GM12878 (cell line): ENCODE results near the gene ETV6. TPM values are rescaled to one million over a fixed set of nuclear protein-coding genes. Genes with fewer than 3 reads are reported as not detected.

Experiments
- BCL11A ChIP-seq: IDR thresholded peaks from 2 replicates; pipeline ENCODE4 v1.6.1; 2011; ENCODE audit warnings: low read depth, low read length
- CHD1 ChIP-seq: IDR thresholded peaks from 2 replicates; pipeline ENCODE4 v1.6.1; 2012; ENCODE audit warnings: low read depth, low read length, improper control_type of control experiment
- EED ChIP-seq: sonication (generic); IDR thresholded peaks from 2 replicates; pipeline ENCODE4 v1.6.1; 2016; ENCODE audit warnings: antibody characterized with exemption, low read depth
- IKZF1 ChIP-seq: fragments of 450-650 bp; conservative IDR thresholded peaks from 2 replicates; pipeline ENCODE4 v1.6.1; 2017; ENCODE audit warnings: antibody characterized with exemption, mild to moderate bottlenecking
- IRF4 ChIP-seq: IDR thresholded peaks from 2 replicates; pipeline ENCODE4 v1.6.1; 2011; ENCODE audit warnings: low read depth, low read length
- JUND ChIP-seq: IDR thresholded peaks from 2 replicates; pipeline ENCODE4 v1.6.1; 2012; ENCODE audit warnings: low read depth, mild to moderate bottlenecking, low read length, improper control_type of control experiment, moderate library complexity
- NFIC ChIP-seq: IDR thresholded peaks from 2 replicates; pipeline ENCODE4 v1.6.1; 2012; ENCODE audit warnings: low read depth, mild to moderate bottlenecking, inconsistent platforms, low read length, moderate library complexity
- NR2C2 ChIP-seq: IDR thresholded peaks from 2 replicates; pipeline ENCODE4 v1.6.1; 2011; ENCODE audit warnings: borderline replicate concordance, low read depth; ENCODE audit not compliant: control insufficient read depth, insufficient read length
- SKIL ChIP-seq: fragments of 450-650 bp; IDR thresholded peaks from 2 replicates; pipeline ENCODE4 v1.6.1; 2017; ENCODE audit warnings: mild to moderate bottlenecking, low read depth, inconsistent platforms; ENCODE audit not compliant: poor library complexity, severe bottlenecking
- STAT3 ChIP-seq: IDR thresholded peaks from 2 replicates; pipeline ENCODE4 v1.6.1; 2011; ENCODE audit warnings: low read depth, low read length, improper control_type of control experiment
- TCF12 ChIP-seq: IDR thresholded peaks from 2 replicates; pipeline ENCODE4 v1.6.1; 2011; ENCODE audit warnings: low read depth, mild to moderate bottlenecking, low read length
- polyA plus RNA-seq, 11 experiments: library from polyadenylated mRNA; depleted of rRNA in 4 of 11; unstranded in 6 of 11; stranded (reverse) in 5 of 11; fragments of >200 nt; fragmentation: Nextera tagmentation in 4 of 11; fragmentation: Illumina TruSeq in 1 of 11; extraction: Ambion mirVana in 4 of 11; extraction: Trizol in 1 of 11; gene quantifications; 1 replicate in 1 of 11; 2 replicates in 10 of 11; pipeline versions ENCODE4 v1.2.1 to v1.2.3, GENCODE V29; 2011 to 2016; ENCODE audit warnings: inconsistent platforms in 2 of 11, missing spikeins in 2 of 11, low read depth in 1 of 11
- total RNA-seq, 4 experiments: library from RNA; depleted of rRNA in 3 of 4; stranded (reverse); fragments of >200 nt in 3 of 4; fragmentation: Illumina TruSeq in 1 of 4; extraction: Trizol in 1 of 4; gene quantifications; 2 replicates each; pipeline versions ENCODE4 v1.2.1 to v1.2.3, GENCODE V29; 2013 to 2021
- TF ChIP-seq, protein P1 (sequence below): IDR thresholded peaks from 2 replicates; pipeline ENCODE4 v1.6.1; 2011; ENCODE audit warnings: mild to moderate bottlenecking, low read depth, low read length, moderate library complexity; ENCODE audit not compliant: insufficient replicate concordance
- TF ChIP-seq, protein P2 (sequence below): fragments of 450-650 bp; IDR thresholded peaks from 2 replicates; pipeline ENCODE4 v1.6.1; 2017; ENCODE audit warnings: antibody characterized with exemption, mild to moderate bottlenecking, moderate library complexity
- TF ChIP-seq, protein P3 (sequence below): fragments of 450-650 bp; formaldehyde crosslinking; IDR thresholded peaks from 2 replicates; pipeline ENCODE4 v1.4.0; 2020; ENCODE audit warnings: mild to moderate bottlenecking, moderate library complexity
- TF ChIP-seq, protein P4 (sequence below): fragments of 450-650 bp; formaldehyde crosslinking; IDR thresholded peaks from 2 replicates; pipeline ENCODE4 v1.4.0; 2022; ENCODE audit warnings: mild to moderate bottlenecking, moderate library complexity

The ETV6 gene
- total and polyA plus RNA-seq, 10 of the 15 experiments (the other 5 are each of a cell fraction or from before 2014, with no cell fraction given) = 6.6 to 74.8 (median 24.6) TPM

- TF ChIP-seq, protein P1, sequence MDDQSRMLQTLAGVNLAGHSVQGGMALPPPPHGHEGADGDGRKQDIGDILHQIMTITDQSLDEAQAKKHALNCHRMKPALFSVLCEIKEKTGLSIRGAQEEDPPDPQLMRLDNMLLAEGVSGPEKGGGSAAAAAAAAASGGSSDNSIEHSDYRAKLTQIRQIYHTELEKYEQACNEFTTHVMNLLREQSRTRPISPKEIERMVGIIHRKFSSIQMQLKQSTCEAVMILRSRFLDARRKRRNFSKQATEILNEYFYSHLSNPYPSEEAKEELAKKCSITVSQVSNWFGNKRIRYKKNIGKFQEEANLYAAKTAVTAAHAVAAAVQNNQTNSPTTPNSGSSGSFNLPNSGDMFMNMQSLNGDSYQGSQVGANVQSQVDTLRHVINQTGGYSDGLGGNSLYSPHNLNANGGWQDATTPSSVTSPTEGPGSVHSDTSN = no peak
- TF ChIP-seq BCL11A (0 out of 2 replicates have a peak, but pooled peaks have one; percentile 28), TCF12 (no peak), SKIL (no peak), NFIC (0 out of 2 replicates have a peak, but pooled peaks have one; percentile 56), NR2C2 (no peak), STAT3 (no peak), IRF4 (0 out of 2 replicates have a peak, but pooled peaks have one; percentile 65), CHD1 (no peak), JUND (no peak), IKZF1 (peak; percentile 34; the same call in 1 of the 2 replicates), EED (peak; percentile 69)
- TF ChIP-seq, protein P2, sequence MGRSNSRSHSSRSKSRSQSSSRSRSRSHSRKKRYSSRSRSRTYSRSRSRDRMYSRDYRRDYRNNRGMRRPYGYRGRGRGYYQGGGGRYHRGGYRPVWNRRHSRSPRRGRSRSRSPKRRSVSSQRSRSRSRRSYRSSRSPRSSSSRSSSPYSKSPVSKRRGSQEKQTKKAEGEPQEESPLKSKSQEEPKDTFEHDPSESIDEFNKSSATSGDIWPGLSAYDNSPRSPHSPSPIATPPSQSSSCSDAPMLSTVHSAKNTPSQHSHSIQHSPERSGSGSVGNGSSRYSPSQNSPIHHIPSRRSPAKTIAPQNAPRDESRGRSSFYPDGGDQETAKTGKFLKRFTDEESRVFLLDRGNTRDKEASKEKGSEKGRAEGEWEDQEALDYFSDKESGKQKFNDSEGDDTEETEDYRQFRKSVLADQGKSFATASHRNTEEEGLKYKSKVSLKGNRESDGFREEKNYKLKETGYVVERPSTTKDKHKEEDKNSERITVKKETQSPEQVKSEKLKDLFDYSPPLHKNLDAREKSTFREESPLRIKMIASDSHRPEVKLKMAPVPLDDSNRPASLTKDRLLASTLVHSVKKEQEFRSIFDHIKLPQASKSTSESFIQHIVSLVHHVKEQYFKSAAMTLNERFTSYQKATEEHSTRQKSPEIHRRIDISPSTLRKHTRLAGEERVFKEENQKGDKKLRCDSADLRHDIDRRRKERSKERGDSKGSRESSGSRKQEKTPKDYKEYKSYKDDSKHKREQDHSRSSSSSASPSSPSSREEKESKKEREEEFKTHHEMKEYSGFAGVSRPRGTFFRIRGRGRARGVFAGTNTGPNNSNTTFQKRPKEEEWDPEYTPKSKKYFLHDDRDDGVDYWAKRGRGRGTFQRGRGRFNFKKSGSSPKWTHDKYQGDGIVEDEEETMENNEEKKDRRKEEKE = no peak
- TF ChIP-seq, protein P3, sequence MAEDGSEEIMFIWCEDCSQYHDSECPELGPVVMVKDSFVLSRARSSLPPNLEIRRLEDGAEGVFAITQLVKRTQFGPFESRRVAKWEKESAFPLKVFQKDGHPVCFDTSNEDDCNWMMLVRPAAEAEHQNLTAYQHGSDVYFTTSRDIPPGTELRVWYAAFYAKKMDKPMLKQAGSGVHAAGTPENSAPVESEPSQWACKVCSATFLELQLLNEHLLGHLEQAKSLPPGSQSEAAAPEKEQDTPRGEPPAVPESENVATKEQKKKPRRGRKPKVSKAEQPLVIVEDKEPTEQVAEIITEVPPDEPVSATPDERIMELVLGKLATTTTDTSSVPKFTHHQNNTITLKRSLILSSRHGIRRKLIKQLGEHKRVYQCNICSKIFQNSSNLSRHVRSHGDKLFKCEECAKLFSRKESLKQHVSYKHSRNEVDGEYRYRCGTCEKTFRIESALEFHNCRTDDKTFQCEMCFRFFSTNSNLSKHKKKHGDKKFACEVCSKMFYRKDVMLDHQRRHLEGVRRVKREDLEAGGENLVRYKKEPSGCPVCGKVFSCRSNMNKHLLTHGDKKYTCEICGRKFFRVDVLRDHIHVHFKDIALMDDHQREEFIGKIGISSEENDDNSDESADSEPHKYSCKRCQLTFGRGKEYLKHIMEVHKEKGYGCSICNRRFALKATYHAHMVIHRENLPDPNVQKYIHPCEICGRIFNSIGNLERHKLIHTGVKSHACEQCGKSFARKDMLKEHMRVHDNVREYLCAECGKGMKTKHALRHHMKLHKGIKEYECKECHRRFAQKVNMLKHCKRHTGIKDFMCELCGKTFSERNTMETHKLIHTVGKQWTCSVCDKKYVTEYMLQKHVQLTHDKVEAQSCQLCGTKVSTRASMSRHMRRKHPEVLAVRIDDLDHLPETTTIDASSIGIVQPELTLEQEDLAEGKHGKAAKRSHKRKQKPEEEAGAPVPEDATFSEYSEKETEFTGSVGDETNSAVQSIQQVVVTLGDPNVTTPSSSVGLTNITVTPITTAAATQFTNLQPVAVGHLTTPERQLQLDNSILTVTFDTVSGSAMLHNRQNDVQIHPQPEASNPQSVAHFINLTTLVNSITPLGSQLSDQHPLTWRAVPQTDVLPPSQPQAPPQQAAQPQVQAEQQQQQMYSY (CRISPR knock-in tag) = no peak
- TF ChIP-seq, protein P4, sequence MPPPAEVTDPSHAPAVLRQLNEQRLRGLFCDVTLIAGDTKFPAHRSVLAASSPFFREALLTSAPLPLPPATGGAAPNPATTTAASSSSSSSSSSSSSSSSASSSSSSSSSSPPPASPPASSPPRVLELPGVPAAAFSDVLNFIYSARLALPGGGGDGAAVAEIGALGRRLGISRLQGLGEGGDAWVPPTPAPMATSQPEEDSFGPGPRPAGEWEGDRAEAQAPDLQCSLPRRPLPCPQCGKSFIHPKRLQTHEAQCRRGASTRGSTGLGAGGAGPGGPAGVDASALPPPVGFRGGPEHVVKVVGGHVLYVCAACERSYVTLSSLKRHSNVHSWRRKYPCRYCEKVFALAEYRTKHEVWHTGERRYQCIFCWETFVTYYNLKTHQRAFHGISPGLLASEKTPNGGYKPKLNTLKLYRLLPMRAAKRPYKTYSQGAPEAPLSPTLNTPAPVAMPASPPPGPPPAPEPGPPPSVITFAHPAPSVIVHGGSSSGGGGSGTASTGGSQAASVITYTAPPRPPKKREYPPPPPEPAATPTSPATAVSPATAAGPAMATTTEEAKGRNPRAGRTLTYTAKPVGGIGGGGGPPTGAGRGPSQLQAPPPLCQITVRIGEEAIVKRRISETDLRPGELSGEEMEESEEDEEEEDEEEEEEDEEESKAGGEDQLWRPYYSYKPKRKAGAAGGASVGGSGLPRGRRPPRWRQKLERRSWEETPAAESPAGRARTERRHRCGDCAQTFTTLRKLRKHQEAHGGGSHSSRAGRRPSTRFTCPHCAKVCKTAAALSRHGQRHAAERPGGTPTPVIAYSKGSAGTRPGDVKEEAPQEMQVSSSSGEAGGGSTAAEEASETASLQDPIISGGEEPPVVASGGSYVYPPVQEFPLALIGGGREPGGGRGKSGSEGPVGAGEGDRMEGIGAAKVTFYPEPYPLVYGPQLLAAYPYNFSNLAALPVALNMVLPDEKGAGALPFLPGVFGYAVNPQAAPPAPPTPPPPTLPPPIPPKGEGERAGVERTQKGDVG (CRISPR knock-in tag) = no peak
These were observed 184.8 kb downstream of the ETV6 start (continued) for GRCh38 chr12:11834104-11834812.
